Measurements from ENCODE around the gene ECSCR.

ECSCR gene

GRCh38 chr5:139403787-139404483, 58.6 kb downstream of the ECSCR start, which contains the start of gene SPATA24:
SPATA24 (minus strand) TSS chr5:139404089; CDS start chr5:139404060, 29 bp downstream.
- peak; percentile 98 for DNase-seq (ENCODE audit: low read depth)
- H3K4me3 ChIP-seq (ENCODE audit: low read depth, low read length) = peak within 1 kb of the TSS; percentile 65
- TF ChIP-seq MAX (IDR thresholded peaks at IDR 0.05; ENCODE audit: low read depth, low read length) (peak; percentile 79), MYC (IDR thresholded peaks at IDR 0.05; ENCODE audit: low read depth, low read length) (peak; percentile 77), POLR2A (IDR thresholded peaks at IDR 0.05; ENCODE audit: extremely low read depth, insufficient read length) (no peak)

DNA sequence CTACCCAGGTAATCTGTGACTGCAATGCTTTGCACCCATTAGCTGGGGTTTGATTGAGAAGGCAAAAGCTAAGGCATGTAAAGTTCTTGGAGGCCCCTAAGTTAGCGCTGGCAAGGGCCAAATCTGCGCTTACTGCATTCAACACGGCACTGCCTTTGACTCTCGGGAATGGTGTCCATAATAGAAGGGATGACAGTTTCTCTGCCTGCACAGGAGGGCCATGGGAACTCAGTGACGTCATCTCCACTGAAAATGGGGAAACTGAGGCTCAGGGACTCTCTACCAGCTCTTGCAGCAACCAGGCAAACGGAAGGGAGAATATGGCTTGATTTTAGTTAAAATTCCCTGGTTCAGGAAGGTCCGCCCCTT, 59.1 kb downstream of the ECSCR start:
- H3K4me3 ChIP-seq (ENCODE audit: low read depth, low read length) = peak overlapping the region; percentile 65
- no peak for DNase-seq (ENCODE audit: low read depth)
- TF ChIP-seq MYC (IDR thresholded peaks at IDR 0.05; ENCODE audit: low read depth, low read length) = no peak
- TF ChIP-seq CTCF (IDR thresholded peaks at IDR 0.05; ENCODE audit: low read depth, low read length) = no peak

DNA sequence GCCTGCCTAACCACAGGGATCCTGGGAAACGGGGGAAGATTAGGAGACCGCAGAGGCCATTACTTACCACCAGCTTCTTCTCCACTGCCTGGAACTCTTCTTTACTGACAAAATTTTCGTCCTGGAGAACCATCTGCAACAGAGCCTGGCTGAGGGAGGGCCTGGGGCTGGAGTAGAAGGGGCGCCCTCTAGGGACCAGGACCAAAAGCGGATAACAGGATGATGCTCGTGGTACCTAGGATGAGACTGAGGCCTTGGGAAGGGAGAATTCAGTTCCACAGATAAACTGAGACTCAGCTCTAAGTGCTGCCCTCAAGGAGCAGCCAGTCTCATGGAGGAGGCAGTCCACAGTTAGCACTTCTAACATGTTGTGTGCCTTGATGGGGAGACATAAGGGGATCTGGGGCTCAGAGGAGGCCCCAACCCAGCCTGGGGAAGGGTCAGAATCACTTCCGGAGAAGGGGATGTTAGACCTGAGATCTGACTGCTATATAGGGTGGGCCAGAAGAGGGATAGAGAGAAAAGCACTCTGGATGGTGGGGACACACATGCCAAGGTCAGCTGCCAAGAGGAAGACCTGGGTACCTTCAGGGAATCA, 59.9 kb downstream of the ECSCR start:
- peak; percentile 68 for DNase-seq (ENCODE audit: low read depth)
- TF ChIP-seq CTCF (IDR thresholded peaks at IDR 0.05; ENCODE audit: low read depth, low read length) (peak; percentile 63), MAX (IDR thresholded peaks at IDR 0.05; ENCODE audit: low read depth, low read length) (no peak), POLR2A (IDR thresholded peaks at IDR 0.05; ENCODE audit: extremely low read depth, insufficient read length) (no peak), MYC (IDR thresholded peaks at IDR 0.05; ENCODE audit: low read depth, low read length) (no peak)
- no peak overlapping the region for H3K4me3 ChIP-seq (ENCODE audit: low read depth, low read length)

DNA sequence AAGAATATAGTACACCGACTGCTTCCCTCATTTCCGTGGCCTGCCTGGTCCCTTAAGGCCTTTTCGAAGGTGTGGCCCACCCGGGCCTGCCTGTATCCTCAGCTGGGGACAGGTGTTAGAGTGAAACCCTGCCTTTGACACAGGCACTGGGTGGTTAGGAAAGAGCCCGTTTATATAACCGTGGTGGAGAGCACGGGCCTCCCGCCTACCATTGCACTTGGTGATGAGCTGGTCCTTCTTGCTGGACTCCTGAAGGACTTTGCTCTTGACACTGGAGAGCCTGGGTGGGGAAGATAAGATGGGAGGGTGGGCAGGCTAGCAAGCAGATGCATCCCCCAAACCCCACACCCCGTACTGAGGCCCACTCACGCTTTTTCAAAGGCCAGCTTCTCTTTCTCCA, 61.0 kb downstream of the ECSCR start:
- TF ChIP-seq MYC (IDR thresholded peaks at IDR 0.05; ENCODE audit: low read depth, low read length) (no peak), CTCF (IDR thresholded peaks at IDR 0.05; ENCODE audit: low read depth, low read length) (no peak), POLR2A (IDR thresholded peaks at IDR 0.05; ENCODE audit: extremely low read depth, insufficient read length) (no peak), MAX (IDR thresholded peaks at IDR 0.05; ENCODE audit: low read depth, low read length) (no peak)
- no peak overlapping the region for H3K4me3 ChIP-seq (ENCODE audit: low read depth, low read length)
- DNase-seq (ENCODE audit: low read depth) = no peak

DNA sequence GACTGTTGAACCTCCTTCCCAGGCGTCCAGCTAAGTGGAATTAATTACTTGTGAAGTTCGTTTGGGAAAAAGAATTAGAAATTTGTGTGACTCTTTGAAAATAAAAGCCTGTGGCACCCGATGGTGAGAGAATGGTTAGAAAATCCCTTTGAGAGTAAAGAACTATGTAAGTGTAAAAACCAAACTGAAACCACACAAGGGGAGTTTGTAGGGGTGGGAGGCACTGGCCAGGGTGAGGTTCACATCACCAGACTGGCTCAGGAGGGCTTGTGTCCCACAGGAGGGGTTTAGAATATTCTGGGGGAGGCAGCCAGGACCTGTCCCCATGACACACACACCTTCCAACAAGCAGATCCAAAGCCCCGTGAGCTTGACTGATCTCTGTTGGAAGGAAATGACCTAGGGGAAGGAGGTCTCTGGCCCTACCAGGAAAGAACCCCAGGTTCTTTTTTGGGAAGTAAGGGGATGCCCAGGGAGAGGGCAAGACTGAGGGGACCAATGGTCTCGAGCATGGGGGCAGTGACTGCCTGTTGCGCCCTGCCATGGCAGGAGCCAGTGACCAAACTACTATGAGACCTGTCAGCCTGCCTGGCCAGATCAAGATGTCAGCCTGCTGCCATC, 62.9 kb downstream of the ECSCR start:
- DNase-seq (ENCODE audit: low read depth) = no peak
- TF ChIP-seq MAX (IDR thresholded peaks at IDR 0.05; ENCODE audit: low read depth, low read length) (no peak), POLR2A (IDR thresholded peaks at IDR 0.05; ENCODE audit: extremely low read depth, insufficient read length) (no peak)
- H3K4me3 ChIP-seq (ENCODE audit: low read depth, low read length) = no peak overlapping the region
